ENCODE measurements around the gene OSCP1.

OSCP1 gene

GRCh38 chr1:36446271-36446670 is 4.0 kb downstream of the OSCP1 start:
- peak; percentile 49 for DNase-seq

GRCh38 chr1:36443297-36443696 is 7.0 kb downstream of the OSCP1 start:
- no peak for DNase-seq

GRCh38 chr1:36442337-36442736 is 7.9 kb downstream of the OSCP1 start:
- no peak for DNase-seq

- no peak for DNase-seq
Measured at GRCh38 chr1:36440646-36441045, 9.6 kb downstream of the OSCP1 start.

- DNase-seq = no peak
Measured at GRCh38 chr1:36440044-36440443, 10.2 kb downstream of the OSCP1 start.

- DNase-seq = no peak
Measured at GRCh38 chr1:36438715-36439114, 11.5 kb downstream of the OSCP1 start.

- no peak for DNase-seq
Measured at GRCh38 chr1:36436821-36437220, 13.4 kb downstream of the OSCP1 start.

GRCh38 chr1:36433102-36433501 is 17.1 kb downstream of the OSCP1 start:
- no peak for DNase-seq

GRCh38 chr1:36432616-36433015 is 17.6 kb downstream of the OSCP1 start:
- DNase-seq = no peak

- DNase-seq = no peak
Measured at GRCh38 chr1:36425791-36426190, 24.5 kb downstream of the OSCP1 start.

GRCh38 chr1:36421649-36422048 is 28.6 kb downstream of the OSCP1 start:
- no peak for DNase-seq

GRCh38 chr1:36420836-36421317 is 29.4 kb downstream of the OSCP1 start:
- DNase-seq = peak; percentile 94

GRCh38 chr1:36420409-36420808 is 29.8 kb downstream of the OSCP1 start:
- no peak for DNase-seq

- no peak for DNase-seq
Measured at GRCh38 chr1:36419569-36419968, 30.7 kb downstream of the OSCP1 start.

- DNase-seq = no peak
Measured at GRCh38 chr1:36419140-36419539, 31.1 kb downstream of the OSCP1 start.

GRCh38 chr1:36417931-36418330 is 32.3 kb downstream of the OSCP1 start:
- no peak for DNase-seq

- no peak for DNase-seq
Measured at GRCh38 chr1:36415661-36416326, 34.5 kb downstream of the OSCP1 start.

- no peak for DNase-seq
Measured at GRCh38 chr1:36414384-36414783, 35.9 kb downstream of the OSCP1 start.

- peak; percentile 91 for DNase-seq
Measured at GRCh38 chr1:36411674-36412648, 38.3 kb downstream of the OSCP1 start.

GRCh38 chr1:36408479-36408878 is 41.8 kb downstream of the OSCP1 start:
- DNase-seq = no peak

GRCh38 chr1:36406440-36406839 is 43.8 kb downstream of the OSCP1 start:
- DNase-seq = no peak

- DNase-seq = no peak
Measured at GRCh38 chr1:36402504-36402890, 47.8 kb downstream of the OSCP1 start.

GRCh38 chr1:36401602-36402503 is 48.4 kb downstream of the OSCP1 start:
- DNase-seq = no peak

Data from activated CD4-positive, alpha-beta T cell treated with anti-CD3 and anti-CD28 coated beads, Interleukin-2, Interleukin-6, amounts not matched to agents 100 ng/mL and 50 ng/mL, durations not matched to agents 16 hours and 8 hours (primary cell).